HepG2 (cell line): ENCODE data around the gene WNT5B. TPM values are rescaled to one million over a fixed set of nuclear protein-coding genes. Genes with fewer than 3 reads are reported as not detected.
A peak's percentile ranks its signal among the peaks of the same experiment; 100 is the strongest.

Source experiments
- AGO2 ChIP-seq: fragments of 200-400 bp; formaldehyde crosslinking; optimal IDR thresholded peaks from 2 replicates; pipeline ENCODE3; 2017; ENCODE audit warnings: mild to moderate bottlenecking, low read depth, low read length, moderate library complexity
- ATF7-NPFF ChIP-seq: sonication (generic); formaldehyde crosslinking; IDR thresholded peaks from 2 replicates; pipeline ENCODE4 v1.8.1; 2023; ENCODE audit warnings: mild to moderate bottlenecking, low read depth, missing genetic modification reagents, moderate library complexity
- HNRNPLL ChIP-seq: fragments of 200-400 bp; formaldehyde crosslinking; IDR thresholded peaks from 2 replicates; pipeline ENCODE4 v1.6.1; 2017; ENCODE audit warnings: mild to moderate bottlenecking, low read depth, low read length; ENCODE audit not compliant: poor library complexity, severe bottlenecking
- HOXA3 ChIP-seq: sonication (generic); formaldehyde crosslinking; IDR thresholded peaks from 2 replicates; pipeline ENCODE4 v1.5.0; 2020; ENCODE audit warnings: missing genetic modification reagents
- MTA1 ChIP-seq: sonication (generic); formaldehyde crosslinking; IDR thresholded peaks from 2 replicates; pipeline ENCODE4 v1.4.0; 2020; ENCODE audit warnings: missing genetic modification reagents, mild to moderate bottlenecking, borderline replicate concordance
- ZNF235 ChIP-seq: sonication (generic); formaldehyde crosslinking; IDR thresholded peaks from 2 replicates; pipeline ENCODE4 v1.8.1; 2023; ENCODE audit warnings: mild to moderate bottlenecking, missing genetic modification reagents, borderline replicate concordance
- ZNF530 ChIP-seq: sonication (generic); formaldehyde crosslinking; IDR thresholded peaks from 2 replicates; pipeline ENCODE4 v1.5.0; 2020; ENCODE audit warnings: low read depth, mild to moderate bottlenecking, missing genetic modification reagents
- ZNF619 ChIP-seq: sonication (generic); formaldehyde crosslinking; IDR thresholded peaks from 2 replicates; pipeline ENCODE4 v1.4.0; 2020; ENCODE audit warnings: mild to moderate bottlenecking, missing genetic modification reagents
- ZNF83 ChIP-seq: sonication (generic); formaldehyde crosslinking; IDR thresholded peaks from 2 replicates; pipeline ENCODE4 v1.4.0; 2020; ENCODE audit warnings: missing genetic modification reagents, mild to moderate bottlenecking, borderline replicate concordance
- polyA plus RNA-seq, 8 experiments: library from polyadenylated mRNA; depleted of rRNA in 3 of 8; stranded (reverse) in 7 of 8; unstranded in 1 of 8; fragments of >200 nt; fragmentation: Illumina TruSeq in 4 of 8; extraction: Trizol in 4 of 8; gene quantifications; 2 replicates each; pipeline versions ENCODE4 v1.2.1 to v1.2.3, GENCODE V29; 2011 to 2016; ENCODE audit warnings: low read depth in 4 of 8, missing spikeins in 1 of 8, mixed read lengths in 1 of 8; ENCODE audit not compliant: insufficient read depth in 1 of 8
- total RNA-seq, 5 experiments: library from RNA; depleted of rRNA; stranded (reverse); fragments of >200 nt; fragmentation: Illumina TruSeq; extraction: Trizol; gene quantifications; 2 replicates each; pipeline ENCODE4 v1.2.3, GENCODE V29; 2016; ENCODE audit warnings: low read depth in 1 of 5
- TF ChIP-seq, protein P1 (sequence below): sonication (generic); formaldehyde crosslinking; IDR thresholded peaks from 2 replicates; pipeline ENCODE4 v1.8.1; 2023; ENCODE audit warnings: mild to moderate bottlenecking, inconsistent platforms, moderate library complexity, missing genetic modification reagents, borderline replicate concordance
- TF ChIP-seq, protein P2 (sequence below): sonication (generic); formaldehyde crosslinking; IDR thresholded peaks from 2 replicates; pipeline ENCODE4 v1.4.0; 2020; ENCODE audit warnings: missing genetic modification reagents, mild to moderate bottlenecking, borderline replicate concordance
- TF ChIP-seq, protein P3 (sequence below): sonication (generic); formaldehyde crosslinking; IDR thresholded peaks from 2 replicates; pipeline ENCODE4 v1.5.1; 2020; ENCODE audit warnings: mild to moderate bottlenecking, missing genetic modification reagents, moderate library complexity
- TF ChIP-seq, protein P4 (sequence below): IDR thresholded peaks from 2 replicates; pipeline ENCODE4 v1.6.1; 2012; ENCODE audit warnings: inconsistent platforms
- TF ChIP-seq, protein P5 (sequence below): sonication (generic); formaldehyde crosslinking; IDR thresholded peaks from 2 replicates; pipeline ENCODE4 v1.5.0; 2020; ENCODE audit warnings: mild to moderate bottlenecking, missing genetic modification reagents, moderate library complexity
- TF ChIP-seq, protein P6 (sequence below): sonication (generic); formaldehyde crosslinking; IDR thresholded peaks from 2 replicates; pipeline ENCODE4; 2020; ENCODE audit warnings: missing genetic modification reagents, mild to moderate bottlenecking, borderline replicate concordance

The WNT5B gene
- total and polyA plus RNA-seq, 2 of the 13 experiments (the other 11 are each of a cell fraction or from before 2014, with no cell fraction given): 0.04 TPM; not detected in 1

DNA sequence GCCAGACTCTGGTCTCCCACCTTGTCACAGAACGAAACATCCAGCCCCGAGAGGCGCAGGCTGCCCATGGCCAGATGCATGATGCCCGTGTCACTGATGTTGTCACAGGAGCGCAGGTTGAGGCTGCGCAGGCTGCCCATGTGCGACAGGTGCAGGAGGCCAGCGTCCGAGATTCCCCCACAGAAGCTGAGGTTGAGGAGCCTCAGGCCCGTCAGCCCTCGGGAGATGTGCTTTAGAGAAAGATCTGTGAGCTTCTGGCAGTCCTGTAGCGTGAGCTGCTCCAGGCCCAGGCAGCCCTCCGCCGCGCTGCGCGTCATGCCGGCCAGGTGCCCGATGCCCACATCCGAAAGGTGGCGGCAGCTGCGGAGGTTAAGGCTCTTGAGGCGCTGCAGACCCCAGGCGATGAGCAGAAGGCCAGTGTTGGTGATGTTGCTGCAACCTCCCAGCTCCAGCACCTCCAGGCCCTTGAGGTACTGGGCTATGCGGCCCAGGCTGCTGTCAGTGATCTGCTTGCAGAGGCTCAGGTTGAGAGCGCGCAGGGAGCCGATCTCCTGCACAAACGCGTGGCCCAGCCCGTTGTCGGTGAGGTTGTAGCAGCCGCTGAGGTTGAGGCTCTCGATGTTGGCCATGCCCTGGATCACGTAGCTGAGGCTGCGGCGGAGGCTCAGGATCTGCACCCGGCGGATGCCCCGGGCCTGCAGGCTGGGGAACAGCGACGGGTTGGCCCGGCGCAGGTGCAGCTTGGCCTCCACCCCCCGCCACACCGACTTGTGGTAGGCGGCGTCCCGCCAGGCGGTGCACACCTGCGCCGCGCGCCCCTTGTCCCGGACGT is 35.6 kb upstream of the WNT5B start (continued):
- TF ChIP-seq, protein P1, sequence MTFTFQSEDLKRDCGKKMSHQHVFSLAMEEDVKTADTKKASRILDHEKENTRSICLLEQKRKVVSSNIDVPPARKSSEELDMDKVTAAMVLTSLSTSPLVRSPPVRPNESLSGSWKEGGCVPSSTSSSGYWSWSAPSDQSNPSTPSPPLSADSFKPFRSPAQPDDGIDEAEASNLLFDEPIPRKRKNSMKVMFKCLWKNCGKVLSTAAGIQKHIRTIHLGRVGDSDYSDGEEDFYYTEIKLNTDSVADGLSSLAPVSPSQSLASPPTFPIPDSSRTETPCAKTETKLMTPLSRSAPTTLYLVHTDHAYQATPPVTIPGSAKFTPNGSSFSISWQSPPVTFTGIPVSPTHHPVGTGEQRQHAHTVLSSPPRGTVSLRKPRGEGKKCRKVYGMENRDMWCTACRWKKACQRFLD (CRISPR knock-in tag): no peak
- peak; percentile 53; the same call in 1 of the 2 replicates for TF ChIP-seq MTA1
- TF ChIP-seq AGO2: peak; percentile 48
- no peak; the same call in 1 of the 2 replicates for TF ChIP-seq HOXA3 (CRISPR knock-in tag)
- 0 out of 2 replicates have a peak, but pooled peaks have one; percentile 72 for TF ChIP-seq ZNF619 (CRISPR knock-in tag)
- TF ChIP-seq, protein P2, sequence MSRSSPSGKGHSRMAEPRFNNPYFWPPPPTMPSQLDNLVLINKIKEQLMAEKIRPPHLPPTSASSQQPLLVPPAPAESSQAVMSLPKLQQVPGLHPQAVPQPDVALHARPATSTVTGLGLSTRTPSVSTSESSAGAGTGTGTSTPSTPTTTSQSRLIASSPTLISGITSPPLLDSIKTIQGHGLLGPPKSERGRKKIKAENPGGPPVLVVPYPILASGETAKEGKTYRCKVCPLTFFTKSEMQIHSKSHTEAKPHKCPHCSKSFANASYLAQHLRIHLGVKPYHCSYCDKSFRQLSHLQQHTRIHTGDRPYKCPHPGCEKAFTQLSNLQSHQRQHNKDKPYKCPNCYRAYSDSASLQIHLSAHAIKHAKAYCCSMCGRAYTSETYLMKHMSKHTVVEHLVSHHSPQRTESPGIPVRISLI (CRISPR knock-in tag): peak; percentile 20; the same call in 1 of the 2 replicates
- 0 out of 2 replicates have a peak, but pooled peaks have one; percentile 12 for TF ChIP-seq ATF7-NPFF (CRISPR knock-in tag)
- TF ChIP-seq ZNF530 (CRISPR knock-in tag): no peak
- no peak; the same call in none of the 2 replicates for TF ChIP-seq ZNF235 (CRISPR knock-in tag)
- TF ChIP-seq, protein P3, sequence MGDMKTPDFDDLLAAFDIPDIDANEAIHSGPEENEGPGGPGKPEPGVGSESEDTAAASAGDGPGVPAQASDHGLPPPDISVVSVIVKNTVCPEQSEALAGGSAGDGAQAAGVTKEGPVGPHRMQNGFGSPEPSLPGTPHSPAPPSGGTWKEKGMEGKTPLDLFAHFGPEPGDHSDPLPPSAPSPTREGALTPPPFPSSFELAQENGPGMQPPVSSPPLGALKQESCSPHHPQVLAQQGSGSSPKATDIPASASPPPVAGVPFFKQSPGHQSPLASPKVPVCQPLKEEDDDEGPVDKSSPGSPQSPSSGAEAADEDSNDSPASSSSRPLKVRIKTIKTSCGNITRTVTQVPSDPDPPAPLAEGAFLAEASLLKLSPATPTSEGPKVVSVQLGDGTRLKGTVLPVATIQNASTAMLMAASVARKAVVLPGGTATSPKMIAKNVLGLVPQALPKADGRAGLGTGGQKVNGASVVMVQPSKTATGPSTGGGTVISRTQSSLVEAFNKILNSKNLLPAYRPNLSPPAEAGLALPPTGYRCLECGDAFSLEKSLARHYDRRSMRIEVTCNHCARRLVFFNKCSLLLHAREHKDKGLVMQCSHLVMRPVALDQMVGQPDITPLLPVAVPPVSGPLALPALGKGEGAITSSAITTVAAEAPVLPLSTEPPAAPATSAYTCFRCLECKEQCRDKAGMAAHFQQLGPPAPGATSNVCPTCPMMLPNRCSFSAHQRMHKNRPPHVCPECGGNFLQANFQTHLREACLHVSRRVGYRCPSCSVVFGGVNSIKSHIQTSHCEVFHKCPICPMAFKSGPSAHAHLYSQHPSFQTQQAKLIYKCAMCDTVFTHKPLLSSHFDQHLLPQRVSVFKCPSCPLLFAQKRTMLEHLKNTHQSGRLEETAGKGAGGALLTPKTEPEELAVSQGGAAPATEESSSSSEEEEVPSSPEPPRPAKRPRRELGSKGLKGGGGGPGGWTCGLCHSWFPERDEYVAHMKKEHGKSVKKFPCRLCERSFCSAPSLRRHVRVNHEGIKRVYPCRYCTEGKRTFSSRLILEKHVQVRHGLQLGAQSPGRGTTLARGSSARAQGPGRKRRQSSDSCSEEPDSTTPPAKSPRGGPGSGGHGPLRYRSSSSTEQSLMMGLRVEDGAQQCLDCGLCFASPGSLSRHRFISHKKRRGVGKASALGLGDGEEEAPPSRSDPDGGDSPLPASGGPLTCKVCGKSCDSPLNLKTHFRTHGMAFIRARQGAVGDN (CRISPR knock-in tag): peak; percentile 92
- TF ChIP-seq ZNF83: no peak
- TF ChIP-seq, protein P4, sequence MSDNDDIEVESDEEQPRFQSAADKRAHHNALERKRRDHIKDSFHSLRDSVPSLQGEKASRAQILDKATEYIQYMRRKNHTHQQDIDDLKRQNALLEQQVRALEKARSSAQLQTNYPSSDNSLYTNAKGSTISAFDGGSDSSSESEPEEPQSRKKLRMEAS: peak; percentile 72
- TF ChIP-seq HNRNPLL: peak; percentile 48
- TF ChIP-seq, protein P5, sequence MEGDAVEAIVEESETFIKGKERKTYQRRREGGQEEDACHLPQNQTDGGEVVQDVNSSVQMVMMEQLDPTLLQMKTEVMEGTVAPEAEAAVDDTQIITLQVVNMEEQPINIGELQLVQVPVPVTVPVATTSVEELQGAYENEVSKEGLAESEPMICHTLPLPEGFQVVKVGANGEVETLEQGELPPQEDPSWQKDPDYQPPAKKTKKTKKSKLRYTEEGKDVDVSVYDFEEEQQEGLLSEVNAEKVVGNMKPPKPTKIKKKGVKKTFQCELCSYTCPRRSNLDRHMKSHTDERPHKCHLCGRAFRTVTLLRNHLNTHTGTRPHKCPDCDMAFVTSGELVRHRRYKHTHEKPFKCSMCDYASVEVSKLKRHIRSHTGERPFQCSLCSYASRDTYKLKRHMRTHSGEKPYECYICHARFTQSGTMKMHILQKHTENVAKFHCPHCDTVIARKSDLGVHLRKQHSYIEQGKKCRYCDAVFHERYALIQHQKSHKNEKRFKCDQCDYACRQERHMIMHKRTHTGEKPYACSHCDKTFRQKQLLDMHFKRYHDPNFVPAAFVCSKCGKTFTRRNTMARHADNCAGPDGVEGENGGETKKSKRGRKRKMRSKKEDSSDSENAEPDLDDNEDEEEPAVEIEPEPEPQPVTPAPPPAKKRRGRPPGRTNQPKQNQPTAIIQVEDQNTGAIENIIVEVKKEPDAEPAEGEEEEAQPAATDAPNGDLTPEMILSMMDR (CRISPR knock-in tag): peak; percentile 7; the same call in 1 of the 2 replicates
- TF ChIP-seq, protein P6, sequence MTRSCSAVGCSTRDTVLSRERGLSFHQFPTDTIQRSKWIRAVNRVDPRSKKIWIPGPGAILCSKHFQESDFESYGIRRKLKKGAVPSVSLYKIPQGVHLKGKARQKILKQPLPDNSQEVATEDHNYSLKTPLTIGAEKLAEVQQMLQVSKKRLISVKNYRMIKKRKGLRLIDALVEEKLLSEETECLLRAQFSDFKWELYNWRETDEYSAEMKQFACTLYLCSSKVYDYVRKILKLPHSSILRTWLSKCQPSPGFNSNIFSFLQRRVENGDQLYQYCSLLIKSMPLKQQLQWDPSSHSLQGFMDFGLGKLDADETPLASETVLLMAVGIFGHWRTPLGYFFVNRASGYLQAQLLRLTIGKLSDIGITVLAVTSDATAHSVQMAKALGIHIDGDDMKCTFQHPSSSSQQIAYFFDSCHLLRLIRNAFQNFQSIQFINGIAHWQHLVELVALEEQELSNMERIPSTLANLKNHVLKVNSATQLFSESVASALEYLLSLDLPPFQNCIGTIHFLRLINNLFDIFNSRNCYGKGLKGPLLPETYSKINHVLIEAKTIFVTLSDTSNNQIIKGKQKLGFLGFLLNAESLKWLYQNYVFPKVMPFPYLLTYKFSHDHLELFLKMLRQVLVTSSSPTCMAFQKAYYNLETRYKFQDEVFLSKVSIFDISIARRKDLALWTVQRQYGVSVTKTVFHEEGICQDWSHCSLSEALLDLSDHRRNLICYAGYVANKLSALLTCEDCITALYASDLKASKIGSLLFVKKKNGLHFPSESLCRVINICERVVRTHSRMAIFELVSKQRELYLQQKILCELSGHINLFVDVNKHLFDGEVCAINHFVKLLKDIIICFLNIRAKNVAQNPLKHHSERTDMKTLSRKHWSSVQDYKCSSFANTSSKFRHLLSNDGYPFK (CRISPR knock-in tag): 0 out of 2 replicates have a peak, but pooled peaks have one; percentile 20
